SK-N-SH (cell line): ENCODE results near the gene LARGE1.

Experiments
- CTCF ChIP-seq: fragments of 200-600 bp; sonication (generic); IDR thresholded peaks from 2 replicates; pipeline ENCODE4 v1.6.1; 2017; ENCODE audit warnings: antibody characterized with exemption, mild to moderate bottlenecking, moderate library complexity
- EP300 ChIP-seq, 2 experiments: IDR thresholded peaks; 2 replicates each; pipeline versions ENCODE4 v1.4.0 to v1.6.1; 2012; ENCODE audit warnings: borderline replicate concordance in 1 of 2, low read depth in 1 of 2, low read length in 1 of 2
- FOXM1 ChIP-seq: IDR thresholded peaks from 2 replicates; pipeline ENCODE4 v1.4.0; 2012; ENCODE audit warnings: low read depth, mild to moderate bottlenecking
- JUND ChIP-seq: IDR thresholded peaks from 2 replicates; pipeline ENCODE4 v1.4.0; 2012
- MAX ChIP-seq: IDR thresholded peaks from 2 replicates; pipeline ENCODE4 v1.4.0; 2012; ENCODE audit warnings: low read depth
- PBX3 ChIP-seq: IDR thresholded peaks from 2 replicates; pipeline ENCODE4; 2012
- RXRA ChIP-seq: IDR thresholded peaks from 2 replicates; pipeline ENCODE4 v1.4.0; 2012; ENCODE audit warnings: low read depth, mild to moderate bottlenecking, borderline replicate concordance
- USF2 ChIP-seq: fragments of 150-350 bp; IDR thresholded peaks from 2 replicates; pipeline ENCODE4 v1.6.1; 2017; ENCODE audit warnings: antibody characterized with exemption, low read length, low read depth, borderline replicate concordance
- TF ChIP-seq, protein P1 (sequence below): IDR thresholded peaks from 2 replicates; pipeline ENCODE4 v1.6.1; 2012; ENCODE audit warnings: mild to moderate bottlenecking, low read depth, low read length, moderate library complexity

DNA sequence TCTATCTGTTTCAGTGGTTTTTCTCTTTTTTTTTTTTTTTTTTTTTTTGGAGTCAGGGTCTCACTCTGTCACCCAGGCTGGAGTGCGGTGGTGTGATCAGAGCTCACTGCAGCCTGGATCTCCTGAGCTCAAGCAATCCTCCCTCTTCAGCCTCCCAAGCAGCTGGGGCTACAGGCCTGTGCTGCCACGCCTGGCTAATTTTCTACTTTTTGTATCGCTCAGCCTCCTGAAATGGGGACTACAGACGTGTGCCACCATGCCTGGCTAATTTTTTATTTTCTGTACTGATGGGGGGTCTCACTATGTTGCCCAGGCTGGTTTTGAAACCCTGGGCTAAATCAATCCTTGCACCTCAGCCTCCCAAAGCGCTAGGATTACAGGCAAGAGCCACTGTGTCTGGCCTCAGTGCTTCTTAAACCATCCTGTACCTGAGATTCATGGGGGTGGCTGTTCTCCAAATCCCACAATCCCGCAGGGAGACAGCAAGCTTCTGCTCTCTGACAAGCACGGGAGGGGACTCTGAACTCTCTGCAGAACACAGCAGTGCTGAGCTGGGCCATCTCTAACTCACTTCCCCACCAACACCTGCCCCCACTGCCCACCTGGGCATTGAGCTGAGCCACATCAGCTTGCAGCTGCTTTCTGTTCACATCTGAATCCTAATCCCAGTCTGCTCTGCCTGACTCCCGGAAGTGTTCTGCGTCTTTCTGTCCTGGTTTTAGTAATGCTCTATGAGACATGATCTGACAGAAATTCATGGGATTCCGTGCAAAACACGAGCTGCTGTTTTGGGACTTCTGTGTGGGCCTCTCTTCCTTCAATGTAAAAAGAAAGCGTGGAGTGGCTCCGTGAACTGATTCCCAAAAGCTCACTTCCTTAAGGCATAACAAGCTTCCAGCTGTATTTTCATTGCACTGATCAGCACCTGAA is 400.0 kb downstream of the LARGE1 start:
- TF ChIP-seq, protein P1, sequence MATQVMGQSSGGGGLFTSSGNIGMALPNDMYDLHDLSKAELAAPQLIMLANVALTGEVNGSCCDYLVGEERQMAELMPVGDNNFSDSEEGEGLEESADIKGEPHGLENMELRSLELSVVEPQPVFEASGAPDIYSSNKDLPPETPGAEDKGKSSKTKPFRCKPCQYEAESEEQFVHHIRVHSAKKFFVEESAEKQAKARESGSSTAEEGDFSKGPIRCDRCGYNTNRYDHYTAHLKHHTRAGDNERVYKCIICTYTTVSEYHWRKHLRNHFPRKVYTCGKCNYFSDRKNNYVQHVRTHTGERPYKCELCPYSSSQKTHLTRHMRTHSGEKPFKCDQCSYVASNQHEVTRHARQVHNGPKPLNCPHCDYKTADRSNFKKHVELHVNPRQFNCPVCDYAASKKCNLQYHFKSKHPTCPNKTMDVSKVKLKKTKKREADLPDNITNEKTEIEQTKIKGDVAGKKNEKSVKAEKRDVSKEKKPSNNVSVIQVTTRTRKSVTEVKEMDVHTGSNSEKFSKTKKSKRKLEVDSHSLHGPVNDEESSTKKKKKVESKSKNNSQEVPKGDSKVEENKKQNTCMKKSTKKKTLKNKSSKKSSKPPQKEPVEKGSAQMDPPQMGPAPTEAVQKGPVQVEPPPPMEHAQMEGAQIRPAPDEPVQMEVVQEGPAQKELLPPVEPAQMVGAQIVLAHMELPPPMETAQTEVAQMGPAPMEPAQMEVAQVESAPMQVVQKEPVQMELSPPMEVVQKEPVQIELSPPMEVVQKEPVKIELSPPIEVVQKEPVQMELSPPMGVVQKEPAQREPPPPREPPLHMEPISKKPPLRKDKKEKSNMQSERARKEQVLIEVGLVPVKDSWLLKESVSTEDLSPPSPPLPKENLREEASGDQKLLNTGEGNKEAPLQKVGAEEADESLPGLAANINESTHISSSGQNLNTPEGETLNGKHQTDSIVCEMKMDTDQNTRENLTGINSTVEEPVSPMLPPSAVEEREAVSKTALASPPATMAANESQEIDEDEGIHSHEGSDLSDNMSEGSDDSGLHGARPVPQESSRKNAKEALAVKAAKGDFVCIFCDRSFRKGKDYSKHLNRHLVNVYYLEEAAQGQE: no peak
- TF ChIP-seq MAX: no peak
- TF ChIP-seq PBX3: no peak
- no peak for TF ChIP-seq JUND
- TF ChIP-seq RXRA: no peak
- TF ChIP-seq CTCF: no peak
- no peak for TF ChIP-seq FOXM1
- TF ChIP-seq USF2: no peak
- TF ChIP-seq EP300 (IDR thresholded peaks at IDR 0.05; ENCODE audit: borderline replicate concordance in 1 of 2, low read depth in 1 of 2, low read length in 1 of 2): no peak
